ENCODE measurements around the gene MCRIP1. TPM values are rescaled to one million over a fixed set of nuclear protein-coding genes. Genes with fewer than 3 reads are reported as not detected.
A peak's percentile ranks its signal among the peaks of the same experiment; 100 is the strongest.

The MCRIP1 gene
- total RNA-seq, 1 donor from 2014 or later, result 42.5 TPM

- peak overlapping the region; percentile 90 for H3K27ac Mint-ChIP-seq
- H3K4me3 Mint-ChIP-seq (ENCODE audit: low read depth), result peak overlapping the region; percentile 90
- no peaks in the 10 kb centered on the region for H3K9me3 Mint-ChIP-seq
- H3K4me1 Mint-ChIP-seq (ENCODE audit: low read depth), result peaks cover 17% of the 10 kb centered on the region
- intact Hi-C loops (cut with micrococcal nuclease), result loop anchor here (5.0 kb wide), 1 partner anchor 40 kb away; the partner anchor contains the start of gene ARHGDIA
- no peaks in the 10 kb centered on the region for H3K27me3 Mint-ChIP-seq (ENCODE audit: low read depth)
- DNase-seq (ENCODE audit: low spot score), result peak; percentile 45
- H3K36me3 Mint-ChIP-seq (ENCODE audit: low read depth), result no peaks in the 10 kb centered on the region
These were observed 1.0 kb downstream of the MCRIP1 start for GRCh38 chr17:81831957-81832607.

GRCh38 chr17:81831563-81831956 is 1.5 kb downstream of the MCRIP1 start:
- Mint-ChIP-seq H3K9me3 (no peaks in the 10 kb centered on the region), H3K4me3 (ENCODE audit: low read depth) (peak overlapping the region; percentile 90), H3K4me1 (ENCODE audit: low read depth) (peaks cover 17% of the 10 kb centered on the region), H3K27me3 (ENCODE audit: low read depth) (no peaks in the 10 kb centered on the region), H3K36me3 (ENCODE audit: low read depth) (no peaks in the 10 kb centered on the region), H3K27ac (peak overlapping the region; percentile 90)
- no peak for DNase-seq (ENCODE audit: low spot score)
- intact Hi-C loops (cut with micrococcal nuclease), result loop anchor here (5.0 kb wide), 1 partner anchor 41 kb away; the partner anchor contains the start of gene ARHGDIA

GRCh38 chr17:81829858-81830257 is 3.2 kb downstream of the MCRIP1 start:
- no peak for DNase-seq (ENCODE audit: low spot score)
- intact Hi-C loops (cut with micrococcal nuclease), result loop anchor here (5.0 kb wide), 1 partner anchor 42 kb away; the partner anchor contains the start of gene ARHGDIA
- Mint-ChIP-seq H3K27me3 (ENCODE audit: low read depth) (no peaks in the 10 kb centered on the region), H3K27ac (no peak overlapping the region), H3K4me1 (ENCODE audit: low read depth) (peaks cover 17% of the 10 kb centered on the region), H3K4me3 (ENCODE audit: low read depth) (no peak overlapping the region), H3K36me3 (ENCODE audit: low read depth) (no peaks in the 10 kb centered on the region), H3K9me3 (no peaks in the 10 kb centered on the region)

- Mint-ChIP-seq H3K36me3 (ENCODE audit: low read depth) (no peaks in the 10 kb centered on the region), H3K4me3 (ENCODE audit: low read depth) (no peak overlapping the region), H3K4me1 (ENCODE audit: low read depth) (peaks cover 15% of the 10 kb centered on the region), H3K27ac (no peak overlapping the region), H3K9me3 (no peaks in the 10 kb centered on the region), H3K27me3 (ENCODE audit: low read depth) (no peaks in the 10 kb centered on the region)
- intact Hi-C loops (cut with micrococcal nuclease), result no loop called here
- no peak for DNase-seq (ENCODE audit: low spot score)
These were observed 4.4 kb downstream of the MCRIP1 start for GRCh38 chr17:81828656-81829055.

DNA sequence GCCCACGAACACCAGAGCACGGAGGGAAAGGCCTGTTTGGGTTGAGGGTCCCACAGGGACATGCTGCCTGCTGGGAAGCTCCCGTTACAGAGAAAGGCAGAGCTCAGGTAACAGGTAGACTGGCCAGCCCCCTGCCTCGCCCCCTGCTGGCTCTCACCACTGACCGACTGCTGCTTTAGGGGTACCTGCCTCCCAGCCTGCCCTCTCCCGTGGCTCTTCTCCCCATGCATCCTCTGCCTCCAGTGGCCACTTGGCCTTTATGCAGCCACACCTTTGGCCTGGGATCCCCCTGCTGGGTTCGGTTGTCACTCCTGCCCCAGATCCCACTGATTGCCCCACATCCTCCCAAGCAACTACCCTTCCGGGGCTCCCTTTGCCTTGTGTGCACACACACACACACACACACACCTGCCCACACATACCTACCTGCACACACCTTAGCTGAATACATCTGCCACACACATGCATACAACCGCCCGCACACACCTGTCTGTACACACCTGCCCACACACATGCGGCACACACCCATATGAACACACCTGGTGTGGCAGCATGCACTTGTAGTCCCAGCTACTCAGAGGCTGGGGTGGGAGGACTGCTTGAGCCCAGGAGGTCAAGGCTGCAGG is 7.1 kb downstream of the MCRIP1 start:
- Mint-ChIP-seq H3K27ac (no peak overlapping the region), H3K36me3 (ENCODE audit: low read depth) (no peaks in the 10 kb centered on the region), H3K9me3 (no peaks in the 10 kb centered on the region), H3K27me3 (ENCODE audit: low read depth) (no peaks in the 10 kb centered on the region), H3K4me1 (ENCODE audit: low read depth) (peaks cover 3% of the 10 kb centered on the region), H3K4me3 (ENCODE audit: low read depth) (no peak overlapping the region)
- no peak for DNase-seq (ENCODE audit: low spot score)
- intact Hi-C loops (cut with micrococcal nuclease), result no loop called here

GRCh38 chr17:81824595-81824994 is 8.5 kb downstream of the MCRIP1 start:
- Mint-ChIP-seq H3K4me3 (ENCODE audit: low read depth) (no peak overlapping the region), H3K27ac (no peak overlapping the region), H3K27me3 (ENCODE audit: low read depth) (no peaks in the 10 kb centered on the region), H3K4me1 (ENCODE audit: low read depth) (peaks cover 3% of the 10 kb centered on the region), H3K36me3 (ENCODE audit: low read depth) (no peaks in the 10 kb centered on the region), H3K9me3 (no peaks in the 10 kb centered on the region)
- DNase-seq (ENCODE audit: low spot score), result no peak
- intact Hi-C loops (cut with micrococcal nuclease), result no loop called here

DNA sequence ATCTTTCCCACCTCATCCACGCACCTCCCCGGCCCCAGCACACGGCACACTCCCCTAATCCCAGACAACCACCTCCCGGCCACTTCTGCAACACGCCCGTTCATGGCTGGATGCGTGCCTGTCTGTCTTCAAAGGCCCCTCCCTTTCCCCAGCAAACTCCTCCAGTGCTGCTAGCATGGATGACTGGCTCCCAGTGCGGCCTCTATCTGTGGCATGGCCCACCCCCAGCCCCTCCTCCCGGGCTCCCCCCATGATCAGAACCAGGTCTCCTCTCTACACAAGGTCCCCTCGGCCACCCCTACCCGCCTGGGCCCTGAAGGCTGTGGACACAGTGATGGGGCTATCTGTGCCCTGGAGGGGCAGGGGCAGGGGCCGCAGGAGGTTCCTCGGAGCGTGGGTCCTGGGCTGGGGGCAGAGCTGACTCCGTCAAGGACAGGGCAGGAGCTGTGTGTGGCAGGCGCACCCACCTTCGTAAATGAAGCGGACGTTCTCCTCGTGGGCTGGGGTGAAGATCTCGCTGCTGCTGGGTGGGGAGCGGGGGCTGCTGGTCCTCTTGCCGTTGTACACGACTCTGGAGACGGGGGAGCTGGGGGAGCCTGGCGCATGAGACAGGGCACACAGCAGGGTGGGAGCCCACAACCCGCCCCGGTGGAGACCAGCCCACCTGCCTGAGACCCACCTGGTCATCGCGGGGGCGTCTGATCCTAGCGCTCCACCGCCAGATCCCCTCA is 9.1 kb downstream of the MCRIP1 start:
- Mint-ChIP-seq H3K36me3 (ENCODE audit: low read depth) (no peaks in the 10 kb centered on the region), H3K27me3 (ENCODE audit: low read depth) (no peaks in the 10 kb centered on the region), H3K4me1 (ENCODE audit: low read depth) (peaks cover 3% of the 10 kb centered on the region), H3K4me3 (ENCODE audit: low read depth) (no peak overlapping the region), H3K27ac (no peak overlapping the region), H3K9me3 (no peaks in the 10 kb centered on the region)
- intact Hi-C loops (cut with micrococcal nuclease), result no loop called here
- DNase-seq (ENCODE audit: low spot score), result no peak

GRCh38 chr17:81822996-81823819 is 9.9 kb downstream of the MCRIP1 start:
- Mint-ChIP-seq H3K4me3 (ENCODE audit: low read depth) (no peak overlapping the region), H3K36me3 (ENCODE audit: low read depth) (no peaks in the 10 kb centered on the region), H3K4me1 (ENCODE audit: low read depth) (peaks cover 3% of the 10 kb centered on the region), H3K27me3 (ENCODE audit: low read depth) (peaks cover 3% of the 10 kb centered on the region), H3K9me3 (no peaks in the 10 kb centered on the region), H3K27ac (no peak overlapping the region)
- DNase-seq (ENCODE audit: low spot score), result no peak
- intact Hi-C loops (cut with micrococcal nuclease), result no loop called here

DNA sequence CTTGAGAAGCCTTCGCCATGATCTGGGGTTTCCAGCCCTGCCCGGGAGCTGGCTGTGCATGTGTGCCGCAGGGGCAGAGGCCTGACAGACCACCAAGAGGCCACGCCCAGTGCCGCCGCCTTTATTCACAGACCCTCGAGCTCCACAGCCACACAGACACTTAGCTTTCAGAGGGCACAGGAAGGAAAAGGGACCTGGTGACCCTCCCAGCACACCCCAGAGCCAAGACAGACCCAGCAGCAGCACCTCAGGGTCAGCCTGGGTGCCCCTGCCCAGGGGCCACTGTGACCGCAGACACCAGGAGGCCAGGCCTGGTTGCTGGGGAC is 10.8 kb downstream of the MCRIP1 start:
- Mint-ChIP-seq H3K4me3 (ENCODE audit: low read depth) (no peak overlapping the region), H3K27me3 (ENCODE audit: low read depth) (peaks cover 7% of the 10 kb centered on the region), H3K4me1 (ENCODE audit: low read depth) (peaks cover 3% of the 10 kb centered on the region), H3K27ac (no peak overlapping the region), H3K36me3 (ENCODE audit: low read depth) (no peaks in the 10 kb centered on the region), H3K9me3 (no peaks in the 10 kb centered on the region)
- DNase-seq (ENCODE audit: low spot score), result no peak
- intact Hi-C loops (cut with micrococcal nuclease), result no loop called here

- Mint-ChIP-seq H3K36me3 (ENCODE audit: low read depth) (no peaks in the 10 kb centered on the region), H3K4me1 (ENCODE audit: low read depth) (peaks cover 3% of the 10 kb centered on the region), H3K27me3 (ENCODE audit: low read depth) (peaks cover 9% of the 10 kb centered on the region), H3K27ac (no peak overlapping the region), H3K9me3 (no peaks in the 10 kb centered on the region), H3K4me3 (ENCODE audit: low read depth) (no peak overlapping the region)
- intact Hi-C loops (cut with micrococcal nuclease), result no loop called here
- no peak for DNase-seq (ENCODE audit: low spot score)
These were observed 11.3 kb downstream of the MCRIP1 start for GRCh38 chr17:81821603-81822311.

DNA sequence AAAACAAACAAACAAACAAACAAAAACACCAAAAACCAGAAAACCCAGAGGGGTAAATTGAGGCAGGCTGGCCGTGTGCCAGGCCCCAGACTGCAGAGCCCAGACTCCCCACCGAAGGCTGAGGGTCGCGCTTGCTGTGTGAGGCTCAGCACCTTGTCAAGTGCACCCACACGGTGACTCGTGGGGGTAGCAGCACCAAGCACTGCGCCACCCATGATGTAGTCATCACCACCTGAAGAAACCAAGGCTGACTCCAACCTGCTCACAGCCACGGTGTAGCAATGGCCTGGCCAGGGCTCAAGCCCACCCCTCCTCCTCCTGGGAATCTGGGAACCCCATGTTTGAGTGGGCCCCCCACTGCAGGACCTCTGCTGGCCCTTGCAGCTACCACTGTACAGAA is 11.9 kb downstream of the MCRIP1 start:
- DNase-seq (ENCODE audit: low spot score), result no peak
- Mint-ChIP-seq H3K4me3 (ENCODE audit: low read depth) (no peak overlapping the region), H3K27ac (no peak overlapping the region), H3K9me3 (no peaks in the 10 kb centered on the region), H3K4me1 (ENCODE audit: low read depth) (peaks cover 3% of the 10 kb centered on the region), H3K27me3 (ENCODE audit: low read depth) (peaks cover 11% of the 10 kb centered on the region), H3K36me3 (ENCODE audit: low read depth) (no peaks in the 10 kb centered on the region)
- intact Hi-C loops (cut with micrococcal nuclease), result no loop called here

DNA sequence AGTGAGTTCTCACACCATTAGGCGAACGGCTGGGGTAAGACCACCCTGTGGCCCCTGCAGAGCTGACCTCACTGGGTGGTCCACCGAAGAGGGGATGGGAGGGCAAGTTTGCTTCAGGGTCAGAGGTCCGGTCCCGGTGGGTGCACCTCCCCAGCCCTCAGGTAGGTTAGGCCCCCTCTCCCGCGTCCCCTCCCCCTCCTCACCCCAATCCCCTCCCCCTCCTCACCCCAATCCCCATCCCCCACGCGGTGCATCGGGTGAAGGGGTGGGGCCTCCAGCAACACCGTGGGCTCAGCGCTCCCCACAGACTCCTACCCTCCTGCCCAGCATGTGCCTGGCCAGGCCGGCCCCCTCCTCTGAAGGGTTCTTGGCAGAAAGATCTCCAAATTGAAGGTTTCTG is 13.4 kb downstream of the MCRIP1 start:
- DNase-seq (ENCODE audit: low spot score), result no peak
- Mint-ChIP-seq H3K27me3 (ENCODE audit: low read depth) (peaks cover 12% of the 10 kb centered on the region), H3K4me3 (ENCODE audit: low read depth) (no peak overlapping the region), H3K9me3 (no peaks in the 10 kb centered on the region), H3K36me3 (ENCODE audit: low read depth) (no peaks in the 10 kb centered on the region), H3K27ac (no peak overlapping the region), H3K4me1 (ENCODE audit: low read depth) (peaks cover 3% of the 10 kb centered on the region)
- intact Hi-C loops (cut with micrococcal nuclease), result no loop called here
